GM12864 (cell line): ENCODE results near the gene ADCY6.
"Not testable (repeated sequence)": the region's sequence is repeated elsewhere in the genome, so short reads cannot be mapped to it uniquely, and the experiment has no call there.

Source experiments
- DNase-seq: peaks from one replicate; pipeline ENCODE4 v3.0.0-alpha.2; 2011; ENCODE audit warnings: low read depth
- H3K4me3 ChIP-seq: 2 replicates; pipeline ENCODE4 v1.5.1; 2011; ENCODE audit warnings: mild to moderate bottlenecking, low read depth, low read length, control low read depth
- TF ChIP-seq, protein P1 (sequence below): IDR thresholded peaks from 2 replicates; pipeline ENCODE4 v1.5.1; 2011; ENCODE audit warnings: low read depth, mild to moderate bottlenecking, moderate library complexity, low read length, control low read depth, inconsistent platforms; ENCODE audit errors: missing control alignments

Gene ADCY6

DNA sequence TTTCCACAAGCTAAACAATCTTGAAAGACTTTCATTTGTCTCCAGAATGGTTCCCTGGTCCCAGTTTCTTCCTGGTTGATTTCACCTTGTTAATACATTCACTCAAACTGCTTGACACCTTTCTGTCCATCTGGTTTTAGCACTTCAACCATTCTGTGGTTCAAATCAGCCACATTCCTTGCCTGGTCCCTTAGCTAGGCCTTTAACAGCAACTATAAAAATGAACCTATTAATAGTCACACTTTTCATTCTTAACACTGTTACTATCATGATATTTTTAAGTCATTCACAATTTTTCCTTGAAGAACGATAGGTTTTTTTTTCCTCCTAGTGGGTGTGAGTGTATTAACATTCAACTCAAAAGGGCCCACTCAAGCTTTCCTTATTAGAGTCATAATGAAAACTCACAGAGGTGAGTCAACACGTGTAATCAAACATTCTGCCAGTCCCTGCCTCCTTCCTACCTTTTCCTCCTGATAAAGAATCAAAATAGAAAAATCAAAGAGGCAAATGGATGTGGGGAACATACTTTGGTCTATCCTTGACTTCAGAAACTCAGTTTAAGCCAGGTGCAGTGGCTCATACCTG is 38.0 kb downstream of the ADCY6 start:
- DNase-seq, result no peak
- no peak overlapping the region for H3K4me3 ChIP-seq
- TF ChIP-seq, protein P1, sequence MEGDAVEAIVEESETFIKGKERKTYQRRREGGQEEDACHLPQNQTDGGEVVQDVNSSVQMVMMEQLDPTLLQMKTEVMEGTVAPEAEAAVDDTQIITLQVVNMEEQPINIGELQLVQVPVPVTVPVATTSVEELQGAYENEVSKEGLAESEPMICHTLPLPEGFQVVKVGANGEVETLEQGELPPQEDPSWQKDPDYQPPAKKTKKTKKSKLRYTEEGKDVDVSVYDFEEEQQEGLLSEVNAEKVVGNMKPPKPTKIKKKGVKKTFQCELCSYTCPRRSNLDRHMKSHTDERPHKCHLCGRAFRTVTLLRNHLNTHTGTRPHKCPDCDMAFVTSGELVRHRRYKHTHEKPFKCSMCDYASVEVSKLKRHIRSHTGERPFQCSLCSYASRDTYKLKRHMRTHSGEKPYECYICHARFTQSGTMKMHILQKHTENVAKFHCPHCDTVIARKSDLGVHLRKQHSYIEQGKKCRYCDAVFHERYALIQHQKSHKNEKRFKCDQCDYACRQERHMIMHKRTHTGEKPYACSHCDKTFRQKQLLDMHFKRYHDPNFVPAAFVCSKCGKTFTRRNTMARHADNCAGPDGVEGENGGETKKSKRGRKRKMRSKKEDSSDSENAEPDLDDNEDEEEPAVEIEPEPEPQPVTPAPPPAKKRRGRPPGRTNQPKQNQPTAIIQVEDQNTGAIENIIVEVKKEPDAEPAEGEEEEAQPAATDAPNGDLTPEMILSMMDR, result no peak

DNA sequence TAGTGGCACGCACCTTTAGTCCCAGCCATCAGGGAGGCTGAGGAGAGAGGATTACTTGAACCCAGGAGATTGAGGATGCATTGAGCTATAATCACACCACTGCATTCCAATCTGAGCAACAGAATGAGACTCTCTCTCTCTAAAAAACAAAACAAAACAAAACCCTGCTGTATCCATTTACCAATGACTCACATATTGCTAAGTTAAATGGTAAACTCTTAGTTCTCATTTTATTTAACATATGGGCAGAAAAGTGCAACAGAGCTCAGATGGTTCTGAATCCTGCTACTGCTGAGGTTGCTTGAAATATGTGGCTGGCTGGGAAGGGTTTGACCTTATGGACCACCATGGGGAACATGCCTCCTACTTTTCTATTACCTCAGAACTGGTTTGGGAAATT is 38.7 kb downstream of the ADCY6 start:
- TF ChIP-seq, protein P1, result no peak
- DNase-seq, result no peak
- H3K4me3 ChIP-seq, result no peak overlapping the region

DNA sequence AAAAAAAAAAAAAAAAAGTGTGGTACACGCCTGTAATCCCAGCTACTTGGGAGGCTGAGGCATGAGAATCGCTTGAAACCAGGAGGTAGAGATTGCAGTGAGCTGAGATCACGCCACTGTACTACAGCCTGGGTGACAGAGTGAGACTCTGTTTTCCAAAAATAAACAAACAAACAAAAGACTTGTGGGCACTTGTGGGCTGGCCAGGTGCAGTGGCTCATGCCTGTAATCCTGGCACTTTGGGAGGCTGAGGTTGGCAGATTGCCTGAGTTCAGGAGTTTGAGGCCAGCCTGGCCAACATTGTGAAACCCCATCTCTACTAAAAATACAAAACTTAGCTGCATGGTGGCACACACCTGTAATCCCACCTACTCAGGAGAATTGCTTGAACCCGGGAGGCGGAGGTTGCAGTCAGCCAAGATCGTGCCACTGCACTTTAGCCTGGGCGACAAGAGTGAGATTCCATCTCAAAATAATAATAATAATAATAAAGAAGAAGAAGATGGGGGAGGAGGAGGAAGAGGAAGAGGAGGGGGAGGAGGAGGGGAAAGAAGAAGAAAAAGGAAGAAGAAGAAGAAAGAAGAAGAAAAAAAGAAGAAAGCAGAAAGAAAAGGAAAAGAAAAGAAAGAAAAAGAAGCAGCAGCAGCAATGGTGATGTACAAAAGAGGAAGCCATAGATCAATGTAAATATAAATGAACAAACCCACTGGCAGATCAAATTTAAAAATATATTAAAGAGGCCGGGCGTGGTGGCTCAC is 44.5 kb downstream of the ADCY6 start:
- TF ChIP-seq, protein P1, result no peak

DNA sequence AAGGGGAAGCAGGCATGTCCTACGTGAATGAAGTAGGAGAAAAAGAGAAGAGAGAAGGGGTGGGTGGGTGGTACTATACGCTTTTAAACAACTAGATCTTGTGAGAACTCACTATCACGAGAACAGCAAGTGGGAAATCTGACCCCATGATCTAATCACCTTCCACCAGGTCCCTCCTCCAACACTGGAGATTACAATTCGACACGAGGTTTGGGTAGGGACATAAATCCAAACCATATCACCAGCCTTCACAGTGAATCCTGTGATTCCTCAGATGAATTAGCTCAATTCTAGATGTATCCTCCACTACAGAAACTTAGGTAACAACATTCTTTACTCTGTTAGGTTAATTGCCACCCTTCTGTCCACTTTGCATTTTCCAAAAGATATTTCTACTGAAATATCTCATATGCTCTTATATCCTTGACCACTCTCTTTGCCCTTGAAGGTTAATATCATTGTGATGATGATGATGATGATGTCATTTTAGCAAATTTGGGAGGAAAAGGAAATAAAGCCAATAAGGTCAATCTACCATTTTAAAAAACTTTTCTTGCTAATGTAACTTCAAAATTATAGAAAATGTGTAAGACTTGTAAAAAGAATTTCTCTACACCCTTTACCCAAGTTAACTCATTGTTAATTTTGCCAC is 49.1 kb downstream of the ADCY6 start:
- no peak overlapping the region for H3K4me3 ChIP-seq
- TF ChIP-seq, protein P1, result no peak
- no peak for DNase-seq

More for the DNA sequence above, 44.5 kb downstream of the ADCY6 start:
- no peak overlapping the region for H3K4me3 ChIP-seq
- no peak for DNase-seq

DNA sequence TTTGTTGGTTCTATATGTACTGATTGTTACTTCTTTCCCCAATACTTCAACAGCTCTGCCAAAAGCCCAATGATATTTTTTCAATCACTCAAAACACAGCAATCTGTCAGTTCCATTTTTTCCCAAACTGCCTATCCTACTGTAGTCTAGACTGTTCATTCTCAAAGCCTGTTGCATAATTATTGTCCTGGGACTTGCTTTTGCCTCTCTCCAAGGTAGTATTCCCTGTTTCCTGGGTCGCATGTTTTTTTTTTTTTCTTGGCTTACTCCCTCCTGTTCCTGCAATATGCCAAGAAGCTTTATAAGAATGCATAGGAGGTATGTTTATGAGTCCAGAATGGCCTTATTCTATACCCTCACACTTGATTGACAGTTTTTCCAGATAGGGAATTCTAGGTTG is 52.4 kb downstream of the ADCY6 start:
- no peak overlapping the region for H3K4me3 ChIP-seq
- TF ChIP-seq, protein P1, result no peak
- DNase-seq, result no peak

DNA sequence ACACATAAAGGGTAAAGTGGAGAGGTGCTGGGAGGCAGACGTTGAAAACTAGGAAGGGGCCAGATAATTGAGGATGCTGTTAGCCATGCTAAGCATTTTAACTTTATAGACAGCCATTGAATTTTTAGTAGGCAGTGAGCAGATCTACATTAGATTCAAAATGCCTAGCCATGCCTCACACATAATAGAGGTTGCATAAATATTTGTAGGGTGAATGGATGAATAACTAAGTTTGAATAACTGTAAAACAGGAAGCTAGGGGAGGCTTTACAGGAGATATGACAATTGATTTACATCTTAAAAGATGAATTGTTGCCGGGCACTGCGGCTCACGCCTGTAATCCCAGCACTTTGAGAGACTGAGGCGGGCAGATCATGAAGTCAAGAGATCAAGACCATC is 60.1 kb downstream of the ADCY6 start:
- DNase-seq, result no peak
- TF ChIP-seq, protein P1, result no peak
- H3K4me3 ChIP-seq, result no peak overlapping the region

DNA sequence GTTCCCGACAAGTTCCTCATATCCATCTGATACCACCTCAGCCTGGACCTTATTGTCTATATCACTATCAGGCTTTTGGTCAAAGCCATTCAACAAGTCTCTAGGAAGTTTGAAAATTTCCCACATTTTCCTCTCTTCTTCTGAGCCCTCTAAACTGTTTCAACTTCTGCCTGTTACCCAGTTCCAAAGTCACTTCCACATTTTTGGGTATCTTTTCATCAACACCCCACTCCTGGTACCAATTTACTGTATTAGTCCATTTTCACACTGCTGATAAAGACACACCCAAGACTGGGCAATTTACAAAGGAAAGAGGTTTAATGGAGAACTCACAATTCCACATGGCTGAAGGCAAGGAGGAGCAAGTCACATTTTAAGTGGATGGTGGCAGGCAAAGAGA is 68.2 kb downstream of the ADCY6 start:
- not testable (repeated sequence) for DNase-seq, H3K4me3 ChIP-seq

DNA sequence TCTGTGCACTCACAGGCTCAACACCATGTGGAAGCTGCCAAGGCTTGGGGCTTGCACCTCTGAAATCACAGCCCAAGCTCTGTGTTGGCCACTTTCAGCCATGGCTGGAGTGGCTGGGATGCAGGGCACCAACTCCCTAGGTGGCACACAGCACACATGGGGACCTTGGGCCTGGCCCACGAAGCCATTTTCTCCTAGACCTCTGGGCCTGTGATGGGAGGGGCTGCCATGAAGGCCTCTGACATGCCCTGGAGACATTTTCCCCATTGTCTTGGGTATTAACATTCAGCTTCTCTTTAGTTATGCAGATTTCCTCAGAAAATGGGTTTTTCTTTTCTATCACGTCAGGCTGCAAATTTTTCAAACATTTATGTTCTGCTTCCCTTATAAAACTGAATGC is 68.7 kb downstream of the ADCY6 start:
- not testable (repeated sequence) for H3K4me3 ChIP-seq, DNase-seq

DNA sequence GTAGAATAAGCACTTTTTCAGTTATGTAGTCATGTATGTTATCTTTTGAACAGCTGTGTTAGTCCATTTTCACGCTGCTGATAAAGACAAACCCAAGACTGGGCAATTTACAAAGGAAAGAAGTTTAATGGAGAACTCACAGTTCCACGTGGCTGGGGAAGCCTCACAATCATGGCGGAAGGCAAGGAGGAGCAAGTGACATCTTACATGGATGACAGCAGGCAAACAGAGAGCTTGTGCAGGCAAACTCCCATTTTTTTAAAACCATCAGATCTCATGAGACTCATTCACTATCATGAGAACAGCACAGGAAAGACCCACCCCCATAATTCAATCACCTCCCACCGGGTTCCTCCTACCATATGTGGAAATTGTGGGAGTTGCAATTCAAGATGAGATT is 69.9 kb downstream of the ADCY6 start:
- not testable (repeated sequence) for DNase-seq, H3K4me3 ChIP-seq
